Heart right ventricle (tissue), 16 donors: ENCODE results near the gene ZBTB3. TPM values are rescaled to one million over a fixed set of nuclear protein-coding genes. Genes with fewer than 3 reads are reported as not detected.

ENCODE experiments used
- ATAC-seq, 8 donors: fragments of 200-7000 bp; cut with Tn5 transposase; one replicate each; pipeline ENCODE4 v1.9.1; 2020; ENCODE audit warnings: mild to moderate bottlenecking in 8 of 8, moderate library complexity in 8 of 8, moderate number of reproducible peaks in 1 of 8
- DNase-seq, 2 donors: peaks; one replicate each; pipeline ENCODE4 v3.0.0-alpha.2; 2020
- H3K27ac ChIP-seq, 10 donors: fragments of 200-600 bp; sonication (generic) in 2 of 10; one replicate each; pipeline versions ENCODE4 v1.5.0 to v1.8.0; 2020 to 2022; ENCODE audit warnings: mild to moderate bottlenecking in 3 of 10
- H3K27me3 ChIP-seq, 7 donors: fragments of 200-600 bp; one replicate each; pipeline ENCODE4 v1.8.0; 2021 to 2022; ENCODE audit warnings: mild to moderate bottlenecking in 2 of 7
- H3K36me3 ChIP-seq, 9 donors: fragments of 200-600 bp; sonication (generic) in 1 of 9; one replicate each; pipeline versions ENCODE4 v1.5.0 to v1.8.0; 2020 to 2022; ENCODE audit warnings: mild to moderate bottlenecking in 2 of 9
- H3K4me1 ChIP-seq, 9 donors: fragments of 200-600 bp; sonication (generic) in 1 of 9; one replicate each; pipeline versions ENCODE4 v1.5.0 to v1.8.0; 2020 to 2022; ENCODE audit warnings: mild to moderate bottlenecking in 4 of 9
- H3K4me3 ChIP-seq, 10 donors: fragments of 200-600 bp; sonication (generic) in 2 of 10; one replicate each; pipeline versions ENCODE4 v1.5.0 to v1.8.0; 2020 to 2022; ENCODE audit warnings: mild to moderate bottlenecking in 7 of 10, moderate library complexity in 2 of 10
- H3K9me3 ChIP-seq, 11 donors: fragments of 200-600 bp in 10 of 11; sonication (generic) in 2 of 11; one replicate each; pipeline versions ENCODE4 v1.5.0 to v1.8.0; 2013 to 2022; ENCODE audit warnings: mild to moderate bottlenecking in 2 of 11, control low read depth in 1 of 11, moderate library complexity in 1 of 11
- CTCF ChIP-seq, 9 donors: fragments of 200-600 bp; sonication (generic) in 2 of 9; IDR thresholded peaks; one replicate each; pipeline versions ENCODE4 v1.5.0 to v1.8.0; 2021 to 2022; ENCODE audit warnings: antibody characterized with exemption in 9 of 9, mild to moderate bottlenecking in 5 of 9, moderate library complexity in 1 of 9
- WGBS, 2 donors: extraction: QIAGEN DNeasy Blood & Tissue Kit; methylation state at CpG; one replicate each; pipeline ENCODE4 v1.1.7; 2013; ENCODE audit warnings: inconsistent platforms in 1 of 2; 5-methylcytosine and 5-hydroxymethylcytosine counted together
- intact Hi-C, 10 donors: fragments of 100-400 bp; cut with DNase I; formaldehyde crosslinking; loops; one replicate each; pipeline versions ENCODE4 v1.11.1 to v1.14.2; 2022
- polyA plus RNA-seq, 2 donors: library from polyadenylated mRNA; stranded (reverse); fragments of 200-250 nt; gene quantifications; one replicate each; pipeline ENCODE4 v1.2.3, GENCODE V29; 2013
- total RNA-seq, 10 donors: library from RNA; stranded (reverse); fragmentation: NEBNext Ultra II Directional in 3 of 10; extraction: Animal tissue kit (Norgen Biotek cat#: 25700) in 3 of 10; gene quantifications; one replicate each; pipeline versions ENCODE4 v1.2.1 to v1.2.4, GENCODE V29; 2021 to 2023
- donor health status: Arrhythmogenic right ventricular cardiomyopathy.
- donor health status: ischemic (EF 13 %, LVEDD 7.1; RV severe dilation, severe dysfunction).
- donor health status: healthy with polysubstance abuse.
- donor health status: DM: no; HTN: yes; CAD: no.
- donor health status: DM: no; HTN: no; CAD: no.
- donor health status: ischemic (EF 25% LVEDD 6.9; RV normal size, moderate dysfunction).
- donor health status: ischemic (EF 25% LVEDD 5.7; RV mildly dilated, moderate dysfunction).
- donor health status: healthy.
- donor health status: DM: yes; HTN: yes; CAD: no.
- donor health status: Ischemic cardiomyopathy.
- donor health status: ischemic (EF 35%, LVEDD 5.7; RV mildly dilated, moderate dysfunction).
- donor health status: nonischemic (EF 11% LVEDD 7.7; RV severe dilation, severe dysfunction).
- donor health status: DM: yes; HTN: yes; CAD: no.
- donor health status: PGD.
- donor health status: ischemic (EF 29% LVEDD 5.4; RV normal size, mild dysfunction).
- donor health status: nonischemic (EF 23%, LVEDD 6.1; RV moderate dilation, normal function).

Gene ZBTB3
- total and polyA plus RNA-seq, 12 donors = 2.2 to 14.9 (median 9.5) TPM

- Histone ChIP-seq H3K4me1 (peaks cover 0 to 43% (median 17%) of the 10 kb centered on the region in 9 donors), H3K27me3 (no peaks in the 10 kb centered on the region), H3K4me3 (no peak overlapping the region), H3K9me3 (no peaks in the 10 kb centered on the region), H3K36me3 (peaks cover 9 to 100% (median 97%) of the 10 kb centered on the region in 9 donors), H3K27ac (no peak overlapping the region)
- no peak for DNase-seq
- no peak for ATAC-seq
- intact Hi-C loops = no loop called here
- TF ChIP-seq CTCF (IDR thresholded peaks at IDR 0.05) = no peak
- 77 to 79% methylated on average over 2 of the region's 2 CpGs for WGBS, 2 donors
Measured at GRCh38 chr11:62719302-62719978, 34.5 kb downstream of the ZBTB3 start.

GRCh38 chr11:62716816-62717215 lies 37.1 kb downstream of the ZBTB3 start:
- WGBS, 2 donors = 92 to 94% methylated on average over 11 of the region's 11 CpGs
- Histone ChIP-seq H3K36me3 (peaks cover 6 to 100% (median 73%) of the 10 kb centered on the region in 9 donors), H3K27ac (no peak overlapping the region)

GRCh38 chr11:62716206-62716605 lies 37.8 kb downstream of the ZBTB3 start:
- Histone ChIP-seq H3K9me3 (no peaks in the 10 kb centered on the region), H3K27me3 (no peaks in the 10 kb centered on the region), H3K4me3 (no peak overlapping the region), H3K4me1 (peaks cover 0 to 37% (median 17%) of the 10 kb centered on the region in 9 donors), H3K36me3 (peaks cover 4 to 100% (median 67%) of the 10 kb centered on the region in 9 donors), H3K27ac (no peak overlapping the region)
- no peak for TF ChIP-seq CTCF (IDR thresholded peaks at IDR 0.05)
- ATAC-seq (no peak), DNase-seq (no peak)
- intact Hi-C loops = no loop called here
- WGBS, 2 donors = 90 to 93% methylated on average over 5 of the region's 5 CpGs

More at GRCh38 chr11:62716816-62717215, 37.1 kb downstream of the ZBTB3 start:
- no peak for TF ChIP-seq CTCF (IDR thresholded peaks at IDR 0.05)
- Histone ChIP-seq H3K9me3 (no peaks in the 10 kb centered on the region), H3K27me3 (no peaks in the 10 kb centered on the region), H3K4me1 (peaks cover 0 to 43% (median 17%) of the 10 kb centered on the region in 9 donors), H3K4me3 (no peak overlapping the region)
- no peak for ATAC-seq
- DNase-seq = no peak
- intact Hi-C loops = no loop called here

- Histone ChIP-seq H3K27ac (no peak overlapping the region), H3K9me3 (no peaks in the 10 kb centered on the region), H3K4me1 (peaks cover 0 to 38% (median 18%) of the 10 kb centered on the region in 9 donors), H3K4me3 (no peak overlapping the region), H3K36me3 (peaks cover 4 to 100% (median 59%) of the 10 kb centered on the region in 9 donors), H3K27me3 (no peaks in the 10 kb centered on the region)
- DNase-seq = no peak
- intact Hi-C loops = no loop called here
- TF ChIP-seq CTCF (IDR thresholded peaks at IDR 0.05) = no peak
- 90 to 91% methylated on average over 24 of the region's 24 CpGs for WGBS, 2 donors
- ATAC-seq = no peak
Measured at GRCh38 chr11:62715150-62716130, 38.5 kb downstream of the ZBTB3 start.
